Neural cell (in vitro differentiated cells): ENCODE measurements around the gene LIN37. TPM values are rescaled to one million over a fixed set of nuclear protein-coding genes. Genes with fewer than 3 reads are reported as not detected.

Source experiments
- H2AFZ ChIP-seq: fragments of 200-600, 300-800 bp; sonication (generic), shearing (Covaris generic); 2 replicates; pipeline ENCODE4 v1.6.0; 2014; ENCODE audit warnings: low read depth, mild to moderate bottlenecking, antibody characterized with exemption, low read length, moderate library complexity
- H3F3A ChIP-seq: fragments of 200-600 bp; shearing (Covaris generic); 2 replicates; pipeline ENCODE4 v1.6.1; 2016; ENCODE audit warnings: mild to moderate bottlenecking, moderate library complexity, mixed read lengths, antibody characterized with exemption, low read length; ENCODE audit not compliant: insufficient read depth, poor library complexity, severe bottlenecking
- H3K27ac ChIP-seq: fragments of 200-600, 300-800 bp; sonication (generic), shearing (Covaris generic); 2 replicates; pipeline ENCODE4 v1.5.1; 2014; ENCODE audit warnings: mild to moderate bottlenecking, low read length, moderate library complexity
- H3K27me3 ChIP-seq: fragments of 300-800, 200-600 bp; sonication (generic), shearing (Covaris generic); 2 replicates; pipeline ENCODE4 v1.6.0; 2014; ENCODE audit warnings: mild to moderate bottlenecking, low read depth, low read length, moderate library complexity; ENCODE audit not compliant: insufficient read depth
- H3K36me3 ChIP-seq: fragments of 300-800, 200-600 bp; sonication (generic), shearing (Covaris generic); 2 replicates; pipeline ENCODE4 v1.5.1; 2014; ENCODE audit warnings: mild to moderate bottlenecking, antibody characterized with exemption, low read length, moderate library complexity; ENCODE audit not compliant: insufficient read depth
- H3K4me2 ChIP-seq: fragments of 300-800, 200-600 bp; sonication (generic), shearing (Covaris generic); 2 replicates; pipeline ENCODE4 v1.6.0; 2014; ENCODE audit warnings: mild to moderate bottlenecking, low read length
- H3K4me3 ChIP-seq: fragments of 300-800, 200-600 bp; sonication (generic), shearing (Covaris generic); 2 replicates; pipeline ENCODE4 v1.5.1; 2014; ENCODE audit warnings: mild to moderate bottlenecking, low read length, moderate library complexity
- H3K79me2 ChIP-seq: fragments of 200-600 bp; shearing (Covaris generic); replicated peaks from 2 replicates; pipeline ENCODE4 v1.6.0; 2014; ENCODE audit warnings: mild to moderate bottlenecking, low read length, moderate library complexity; ENCODE audit not compliant: insufficient read depth
- H3K9ac ChIP-seq: fragments of 300-800, 200-600 bp; sonication (generic), shearing (Covaris generic); 2 replicates; pipeline ENCODE4 v1.6.1; 2016; ENCODE audit warnings: mild to moderate bottlenecking, low read length, mixed read lengths
- H3K9me2 ChIP-seq: fragments of 200-600 bp; shearing (Covaris generic); 2 replicates; pipeline ENCODE4 v1.6.1; 2016; ENCODE audit warnings: mild to moderate bottlenecking, low read length, mixed read lengths; ENCODE audit not compliant: insufficient read depth
- H3K9me3 ChIP-seq: fragments of 200-600, 300-800 bp; sonication (generic), shearing (Covaris generic); 2 replicates; pipeline ENCODE4 v1.6.1; 2016; ENCODE audit warnings: mild to moderate bottlenecking, mixed run types, low read length, moderate library complexity, mixed read lengths
- H4K20me1 ChIP-seq: fragments of 200-600 bp; shearing (Covaris generic); 2 replicates; pipeline ENCODE4 v1.6.1; 2016; ENCODE audit warnings: mild to moderate bottlenecking, mixed run types; ENCODE audit not compliant: insufficient read depth
- EP300 ChIP-seq: fragments of 450-650 bp; conservative IDR thresholded peaks from 2 replicates; pipeline ENCODE4 v1.6.1; 2014; ENCODE audit warnings: antibody characterized with exemption, mild to moderate bottlenecking, moderate library complexity; ENCODE audit not compliant: poor library complexity, severe bottlenecking
- EZH2 ChIP-seq: fragments of 200-600, 300-800 bp; shearing (Covaris generic), sonication (generic); IDR thresholded peaks from 2 replicates; pipeline ENCODE4 v1.6.1; 2014; ENCODE audit warnings: antibody characterized with exemption, low read length, borderline replicate concordance, mild to moderate bottlenecking; ENCODE audit not compliant: insufficient read depth, poor library complexity, severe bottlenecking
- MXI1 ChIP-seq: fragments of 450-650 bp; conservative IDR thresholded peaks from 2 replicates; pipeline ENCODE4 v1.6.1; 2014; ENCODE audit warnings: antibody characterized with exemption, mild to moderate bottlenecking; ENCODE audit not compliant: poor library complexity, severe bottlenecking
- POLR2AphosphoS5 ChIP-seq: IDR thresholded peaks from 2 replicates; pipeline ENCODE4 v1.6.1; 2012
- SMC3 ChIP-seq: fragments of 450-650 bp; conservative IDR thresholded peaks from 2 replicates; pipeline ENCODE4 v1.6.1; 2014; ENCODE audit warnings: antibody characterized with exemption, mild to moderate bottlenecking, moderate library complexity; ENCODE audit not compliant: poor library complexity
- TAF1 ChIP-seq: IDR thresholded peaks from 2 replicates; pipeline ENCODE4 v1.6.1; 2012; ENCODE audit warnings: low read depth
- polyA plus RNA-seq: library from polyadenylated mRNA; depleted of rRNA; stranded (reverse); fragments of >200 nt; gene quantifications from 2 replicates; pipeline ENCODE4 v1.2.3, GENCODE V29; 2014

Gene LIN37
- polyA plus RNA-seq, 1 donor from 2014 or later = 25.7 TPM

DNA sequence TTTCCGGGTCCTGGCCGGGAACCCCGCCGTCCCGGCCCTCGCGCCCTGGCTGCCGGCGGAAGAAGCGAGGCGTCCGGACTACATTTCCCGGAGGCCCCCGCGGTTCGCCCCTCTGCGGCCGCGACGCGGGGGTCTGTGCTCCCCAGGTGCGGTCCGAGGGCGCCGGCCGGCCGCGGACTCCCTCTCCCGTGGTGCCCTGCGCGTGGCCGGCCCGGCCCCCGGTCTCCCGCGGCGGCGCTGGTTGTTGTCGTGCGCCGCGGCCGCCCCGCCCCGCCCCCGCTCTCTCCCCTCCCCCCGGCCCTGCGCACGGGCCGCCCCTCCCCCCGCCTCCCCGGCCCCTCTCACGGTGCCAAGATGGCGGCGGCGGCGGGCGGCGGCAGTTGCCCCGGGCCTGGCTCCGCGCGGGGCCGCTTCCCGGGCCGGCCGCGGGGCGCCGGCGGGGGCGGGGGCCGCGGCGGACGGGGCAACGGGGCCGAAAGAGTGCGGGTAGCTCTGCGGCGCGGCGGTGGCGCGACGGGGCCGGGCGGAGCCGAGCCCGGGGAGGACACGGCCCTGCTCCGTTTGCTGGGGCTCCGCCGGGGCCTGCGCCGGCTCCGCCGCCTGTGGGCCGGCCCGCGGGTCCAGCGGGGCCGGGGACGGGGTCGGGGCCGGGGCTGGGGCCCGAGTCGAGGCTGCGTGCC is 30.6 kb upstream of the LIN37 start, which contains the start of gene KMT2B:
TSS of gene KMT2B (plus strand) at position 339 of the 680 bp plus-strand sequence. CDS start at position 355, 16 bp downstream.
- Histone ChIP-seq H3K9ac (peak within 1 kb of the TSS; percentile 82), H3K27ac (peak within 1 kb of the TSS; percentile 71), H3K27me3 (no peaks in the 10 kb centered on the region), H2AFZ (peak within 1 kb of the TSS; percentile 84), H3K4me3 (peak within 1 kb of the TSS; percentile 99), H3K36me3 (no peaks in the 10 kb centered on the region), H3F3A (no peaks in the 10 kb centered on the region), H4K20me1 (no peaks in the 10 kb centered on the region), H3K4me2 (peak within 1 kb of the TSS; percentile 76), H3K79me2 (peaks cover 22% of the 10 kb centered on the region), H3K9me2 (no peaks in the 10 kb centered on the region), H3K9me3 (no peaks in the 10 kb centered on the region)
- TF ChIP-seq POLR2AphosphoS5 (peak; percentile 62), MXI1 (peak; percentile 74), EP300 (peak; percentile 41), SMC3 (no peak)

DNA sequence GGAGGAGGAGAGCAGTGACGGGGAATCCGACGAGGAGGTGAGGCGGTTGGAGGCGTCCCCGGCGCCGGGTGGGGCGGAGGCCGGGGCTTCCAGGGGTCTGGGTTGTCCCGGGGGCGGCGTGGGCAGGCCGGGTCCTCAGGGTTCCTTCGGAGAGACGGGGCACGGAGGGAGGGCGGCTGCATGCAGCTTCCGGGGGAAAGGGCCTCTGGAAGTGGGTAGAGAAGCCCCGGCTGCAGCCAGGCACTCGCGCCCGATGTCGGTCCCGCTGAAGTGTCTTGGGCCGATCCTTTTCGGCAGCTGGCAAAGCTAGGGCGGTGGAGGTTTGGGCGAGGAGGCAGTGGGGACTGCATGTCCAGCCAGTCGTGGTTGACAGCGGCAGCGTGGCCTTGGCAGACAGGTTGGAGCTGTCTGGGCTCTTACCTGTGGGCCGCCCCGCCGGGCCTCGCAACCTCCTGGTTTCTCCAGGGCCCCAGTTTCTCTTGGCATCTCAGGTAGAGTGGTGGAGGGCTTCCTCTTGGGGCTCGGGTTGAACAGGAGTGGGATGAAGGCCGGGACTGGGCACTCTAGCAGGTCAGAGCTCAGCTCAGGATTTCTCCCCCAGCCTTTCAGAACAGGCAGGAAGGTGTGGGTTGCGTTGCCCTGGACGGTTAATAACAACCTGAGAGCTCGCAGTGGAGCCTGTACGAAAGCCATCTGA is 29.9 kb upstream of the LIN37 start:
- H3K27ac ChIP-seq = peak overlapping the region; percentile 70
- peak overlapping the region; percentile 94 for H3K4me3 ChIP-seq
- H3K9ac ChIP-seq = peak overlapping the region; percentile 82
- H3K79me2 ChIP-seq = peaks cover 22% of the 10 kb centered on the region
- H3K4me2 ChIP-seq = peak overlapping the region; percentile 70
- no peak overlapping the region for H2AFZ ChIP-seq
- H4K20me1 ChIP-seq = no peaks in the 10 kb centered on the region
- H3K9me2 ChIP-seq = no peaks in the 10 kb centered on the region
- no peaks in the 10 kb centered on the region for H3K27me3 ChIP-seq
- TF ChIP-seq EZH2 = no peak
- TF ChIP-seq TAF1 = no peak
- peak; percentile 24 for TF ChIP-seq MXI1
- H3K36me3 ChIP-seq = no peaks in the 10 kb centered on the region
- no peaks in the 10 kb centered on the region for H3F3A ChIP-seq
- H3K9me3 ChIP-seq = no peaks in the 10 kb centered on the region

DNA sequence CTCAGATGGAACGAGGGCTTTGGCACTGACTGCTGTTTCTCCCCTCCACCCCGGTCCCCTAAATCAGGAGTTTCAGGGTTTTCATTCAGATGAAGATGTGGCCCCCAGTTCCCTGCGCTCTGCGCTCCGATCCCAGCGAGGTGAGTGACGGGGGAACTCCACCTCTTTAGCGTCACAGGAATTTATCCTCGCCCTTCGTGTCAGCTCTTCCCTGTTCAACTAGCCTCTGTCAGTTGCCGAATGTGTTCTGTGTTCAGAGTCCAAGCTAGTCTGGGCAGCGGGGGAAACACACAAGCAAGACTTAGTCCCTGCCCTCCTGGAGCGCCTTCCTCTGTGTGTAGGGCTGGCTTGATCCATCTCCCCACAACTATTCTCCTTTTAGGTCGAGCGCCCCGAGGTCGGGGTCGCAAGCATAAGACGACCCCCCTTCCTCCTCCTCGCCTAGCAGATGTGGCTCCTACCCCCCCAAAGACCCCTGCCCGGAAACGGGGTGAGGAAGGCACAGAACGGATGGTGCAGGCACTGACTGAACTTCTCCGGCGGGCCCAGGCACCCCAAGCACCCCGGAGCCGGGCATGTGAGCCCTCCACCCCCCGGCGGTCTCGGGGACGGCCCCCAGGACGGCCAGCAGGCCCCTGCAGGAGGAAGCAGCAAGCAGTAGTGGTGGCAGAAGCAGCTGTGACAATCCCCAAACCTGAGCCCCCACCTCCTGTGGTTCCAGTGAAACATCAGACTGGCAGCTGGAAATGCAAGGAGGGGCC is 28.8 kb upstream of the LIN37 start:
- no peaks in the 10 kb centered on the region for H3K27me3 ChIP-seq
- no peak overlapping the region for H3K27ac ChIP-seq
- H4K20me1 ChIP-seq = no peaks in the 10 kb centered on the region
- peak overlapping the region; percentile 70 for H3K4me2 ChIP-seq
- H3K79me2 ChIP-seq = peaks cover 22% of the 10 kb centered on the region
- no peaks in the 10 kb centered on the region for H3K9me3 ChIP-seq
- H3F3A ChIP-seq = no peaks in the 10 kb centered on the region
- H3K4me3 ChIP-seq = peak overlapping the region; percentile 94
- no peaks in the 10 kb centered on the region for H3K36me3 ChIP-seq
- H2AFZ ChIP-seq = no peak overlapping the region
- H3K9ac ChIP-seq = peak overlapping the region; percentile 82
- TF ChIP-seq EZH2 (no peak), MXI1 (no peak)
- no peaks in the 10 kb centered on the region for H3K9me2 ChIP-seq
